HepG2 (cell line): ENCODE measurements around the gene WNT1. TPM values are rescaled to one million over a fixed set of nuclear protein-coding genes. Genes with fewer than 3 reads are reported as not detected.

Experiments used
- ATAC-seq: fragments of 200-7000 bp; cut with Tn5 transposase; 3 replicates; pipeline ENCODE4 v1.9.1; 2020; ENCODE audit warnings: mild to moderate bottlenecking, moderate library complexity
- BruUV-seq: library from RNA; stranded (reverse); fragments of 400-500 nt; replicated peaks from 2 replicates; lab custom pipeline; 2021; lab: Mats Ljungman, UMichigan
- CTCF ChIA-PET: fragments of 300-600 bp; formaldehyde crosslinking; extraction: SDS; loops from one replicate; lab custom pipeline; 2021; ENCODE audit warnings: low total read pairs, inconsistent platforms, low intra/inter-chr PET ratio; lab: Yijun Ruan, JAX
- POLR2A ChIA-PET: fragments of 350-600 bp; sonication (Branson Sonifier 250); formaldehyde crosslinking; loops from one replicate; lab custom pipeline; 2020; ENCODE audit warnings: antibody characterized with exemption, inconsistent platforms; lab: Yijun Ruan, JAX
- DNase-seq: peaks from one replicate; pipeline ENCODE4 v3.0.0-alpha.2; 2015; ENCODE audit warnings: low spot score
- FAIRE-seq: peaks from 3 replicates; lab custom pipeline; 2011; peaks lifted over from hg19 to GRCh38; lab: Jason Lieb, UNC
- H2AFZ ChIP-seq: one replicate; pipeline ENCODE4 v1.6.1; 2011; ENCODE audit warnings: low read length, inconsistent platforms
- H3K27ac ChIP-seq: fragments of 300-600 bp; 3 replicates; pipeline ENCODE4 v1.8.0; 2011; ENCODE audit warnings: mixed run types, mild to moderate bottlenecking, mixed read lengths, low read length, inconsistent platforms; ENCODE audit not compliant: insufficient read depth; ENCODE audit errors: extremely low read length
- H3K27me3 ChIP-seq, 2 experiments: fragments of 200-600 bp in 1 of 2; 2 replicates in 1 of 2; 3 replicates in 1 of 2; pipeline versions ENCODE4 v1.6.0 to v1.8.0; 2011; ENCODE audit warnings: low read length in 2 of 2, mild to moderate bottlenecking in 2 of 2, moderate library complexity in 2 of 2, inconsistent platforms in 1 of 2; ENCODE audit not compliant: insufficient read depth in 2 of 2, control insufficient read depth in 1 of 2
- H3K36me3 ChIP-seq, 2 experiments: fragments of 200-600 bp in 1 of 2; replicated peaks in 1 of 2; 2 replicates in 1 of 2; 3 replicates in 1 of 2; pipeline versions ENCODE4 v1.5.1 to v1.8.0; 2011; ENCODE audit warnings: low read length in 2 of 2, inconsistent platforms in 1 of 2; ENCODE audit not compliant: insufficient read depth in 2 of 2, control insufficient read depth in 1 of 2
- H3K4me1 ChIP-seq: 2 replicates; pipeline ENCODE4 v1.5.1; 2012; ENCODE audit warnings: low read length, inconsistent platforms; ENCODE audit not compliant: insufficient read depth
- H3K4me2 ChIP-seq: 2 replicates; pipeline ENCODE4 v1.6.0; 2011; ENCODE audit warnings: low read depth, low read length, inconsistent platforms
- H3K4me3 ChIP-seq, 3 experiments: fragments of 200-600 bp in 1 of 3; sonication (generic), shearing (Covaris generic) in 1 of 3; replicated peaks in 1 of 3; 2 replicates each; pipeline ENCODE4 v1.5.1; 2011 to 2016; ENCODE audit warnings: low read length in 3 of 3, inconsistent platforms in 2 of 3, low read depth in 2 of 3, mild to moderate bottlenecking in 2 of 3, control low read depth in 1 of 3, mixed read lengths in 1 of 3; ENCODE audit not compliant: insufficient read depth in 1 of 3
- H3K79me2 ChIP-seq: one replicate; pipeline ENCODE4 v1.6.1; 2011; ENCODE audit warnings: low read length, inconsistent platforms; ENCODE audit not compliant: insufficient read depth
- H3K9ac ChIP-seq: 2 replicates; pipeline ENCODE4 v1.6.0; 2011; ENCODE audit warnings: mild to moderate bottlenecking, low read depth, low read length, inconsistent platforms; ENCODE audit not compliant: insufficient read depth
- H3K9me3 ChIP-seq: 2 replicates; pipeline ENCODE4 v1.5.1; 2012; ENCODE audit warnings: mild to moderate bottlenecking, low read length
- H4K20me1 ChIP-seq: 2 replicates; pipeline ENCODE4 v1.6.0; 2011; ENCODE audit warnings: inconsistent platforms, mild to moderate bottlenecking, low read length, moderate library complexity; ENCODE audit not compliant: insufficient read depth
- FOXP1 ChIP-seq, 2 experiments: fragments of 450-650 bp in 1 of 2; IDR thresholded peaks; 2 replicates each; pipeline ENCODE4 v1.6.1; 2017 to 2018; ENCODE audit warnings: antibody characterized with exemption in 1 of 2
- KLF12 ChIP-seq: sonication (generic); formaldehyde crosslinking; IDR thresholded peaks from 2 replicates; pipeline ENCODE4 v1.4.0; 2020; ENCODE audit warnings: missing genetic modification reagents, borderline replicate concordance
- KLF15 ChIP-seq: sonication (generic); formaldehyde crosslinking; IDR thresholded peaks from 2 replicates; pipeline ENCODE4 v1.8.1; 2023; ENCODE audit warnings: borderline replicate concordance, mild to moderate bottlenecking, inconsistent platforms, missing genetic modification reagents, mixed read lengths
- SIN3A ChIP-seq: IDR thresholded peaks from 2 replicates; pipeline ENCODE4 v1.6.1; 2011; ENCODE audit warnings: low read depth, mild to moderate bottlenecking, control low read depth, low read length, borderline replicate concordance
- SOX6 ChIP-seq, 2 experiments: fragments of 450-650 bp in 1 of 2; sonication (generic) in 1 of 2; formaldehyde crosslinking in 1 of 2; IDR thresholded peaks; 2 replicates each; pipeline versions ENCODE4 v1.4.0 to v1.6.1; 2017 to 2020; ENCODE audit warnings: antibody characterized with exemption in 1 of 2, mild to moderate bottlenecking in 1 of 2, missing genetic modification reagents in 1 of 2
- ZNF121 ChIP-seq: sonication (generic); formaldehyde crosslinking; IDR thresholded peaks from 2 replicates; pipeline ENCODE4 v1.5.0; 2020; ENCODE audit warnings: mild to moderate bottlenecking, missing genetic modification reagents
- ZNF333 ChIP-seq: sonication (generic); formaldehyde crosslinking; IDR thresholded peaks from 2 replicates; pipeline ENCODE4 v1.4.0; 2020; ENCODE audit warnings: mild to moderate bottlenecking, missing genetic modification reagents, borderline replicate concordance
- ZNF44 ChIP-seq: sonication (generic); formaldehyde crosslinking; IDR thresholded peaks from 2 replicates; pipeline ENCODE4 v1.5.1; 2020; ENCODE audit warnings: mild to moderate bottlenecking, missing genetic modification reagents
- ZNF788 ChIP-seq: sonication (generic); formaldehyde crosslinking; IDR thresholded peaks from 2 replicates; pipeline ENCODE4 v1.5.0; 2020; ENCODE audit warnings: mild to moderate bottlenecking, missing genetic modification reagents, borderline replicate concordance
- whole genome bisulfite sequencing: methylation state at CpG from one replicate; pipeline ENCODE4 v1.1.6; 2017; ENCODE audit warnings: low lambda C conversion rate; 5-methylcytosine and 5-hydroxymethylcytosine counted together
- in situ Hi-C: cut with HindIII; loops from 2 replicates; pipeline ENCODE4 v1.10.0; 2017; ENCODE audit warnings: low pct_unique_long_range_greater_than_20kb; ENCODE audit not compliant: extremely low pct_ligation_motif_present
- intact Hi-C: fragments of 100-400 bp; cut with micrococcal nuclease; formaldehyde crosslinking; loops from one replicate; pipeline ENCODE4 v1.10.0; 2022; ENCODE audit not compliant: unreplicated experiment
- polyA plus RNA-seq, 8 experiments: library from polyadenylated mRNA; depleted of rRNA in 3 of 8; stranded (reverse) in 7 of 8; unstranded in 1 of 8; fragments of >200 nt; fragmentation: Illumina TruSeq in 4 of 8; extraction: Trizol in 4 of 8; gene quantifications; 2 replicates each; pipeline versions ENCODE4 v1.2.1 to v1.2.3, GENCODE V29; 2011 to 2016; ENCODE audit warnings: low read depth in 4 of 8, missing spikeins in 1 of 8, mixed read lengths in 1 of 8; ENCODE audit not compliant: insufficient read depth in 1 of 8
- total RNA-seq, 5 experiments: library from RNA; depleted of rRNA; stranded (reverse); fragments of >200 nt; fragmentation: Illumina TruSeq; extraction: Trizol; gene quantifications; 2 replicates each; pipeline ENCODE4 v1.2.3, GENCODE V29; 2016; ENCODE audit warnings: low read depth in 1 of 5
- TF ChIP-seq, protein P1 (sequence below), 2 experiments: sonication (generic) in 1 of 2; formaldehyde crosslinking in 1 of 2; IDR thresholded peaks; 2 replicates each; pipeline versions ENCODE4 v1.4.0 to v1.6.1; 2018 to 2020; ENCODE audit warnings: missing genetic modification reagents in 2 of 2, borderline replicate concordance in 1 of 2, low read depth in 1 of 2, mild to moderate bottlenecking in 1 of 2, missing biosample characterization in 1 of 2
- TF ChIP-seq, protein P2 (sequence below): sonication (generic); formaldehyde crosslinking; IDR thresholded peaks from 2 replicates; pipeline ENCODE4 v1.4.0; 2020; ENCODE audit warnings: missing genetic modification reagents, mild to moderate bottlenecking, borderline replicate concordance
- TF ChIP-seq, protein P3 (sequence below): sonication (generic); formaldehyde crosslinking; IDR thresholded peaks from 2 replicates; pipeline ENCODE4 v1.9.0; 2022; ENCODE audit warnings: missing genetic modification reagents, mild to moderate bottlenecking, borderline replicate concordance
- TF ChIP-seq, protein P4 (sequence below): sonication (generic); formaldehyde crosslinking; conservative IDR thresholded peaks from 2 replicates; pipeline ENCODE4 v1.8.0; 2022; ENCODE audit warnings: low read depth, missing genetic modification reagents

The WNT1 gene
- total and polyA plus RNA-seq, 2 of the 13 experiments (the other 11 are each of a cell fraction or from before 2014, with no cell fraction given): not detected

DNA sequence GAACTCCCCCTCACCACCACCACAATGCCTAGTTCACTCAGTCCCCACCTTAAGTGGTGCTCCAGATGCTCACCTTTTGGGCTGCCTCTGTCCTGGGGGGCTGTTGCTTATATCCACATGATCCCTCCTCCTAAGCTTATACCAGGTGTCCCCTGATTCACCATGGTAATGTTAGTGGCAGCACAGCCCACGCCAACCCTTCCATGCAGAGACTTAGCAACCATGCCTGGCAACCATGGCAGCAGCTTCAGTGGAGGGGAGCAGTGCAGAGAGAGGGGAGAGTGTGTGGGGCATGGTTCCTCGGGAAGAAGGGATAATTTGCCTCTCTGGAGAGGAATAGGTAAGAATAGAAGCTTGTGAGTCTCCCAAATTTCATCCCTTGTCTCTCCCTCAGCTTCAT lies 22.2 kb downstream of the WNT1 start (continued):
- TF ChIP-seq, protein P1, sequence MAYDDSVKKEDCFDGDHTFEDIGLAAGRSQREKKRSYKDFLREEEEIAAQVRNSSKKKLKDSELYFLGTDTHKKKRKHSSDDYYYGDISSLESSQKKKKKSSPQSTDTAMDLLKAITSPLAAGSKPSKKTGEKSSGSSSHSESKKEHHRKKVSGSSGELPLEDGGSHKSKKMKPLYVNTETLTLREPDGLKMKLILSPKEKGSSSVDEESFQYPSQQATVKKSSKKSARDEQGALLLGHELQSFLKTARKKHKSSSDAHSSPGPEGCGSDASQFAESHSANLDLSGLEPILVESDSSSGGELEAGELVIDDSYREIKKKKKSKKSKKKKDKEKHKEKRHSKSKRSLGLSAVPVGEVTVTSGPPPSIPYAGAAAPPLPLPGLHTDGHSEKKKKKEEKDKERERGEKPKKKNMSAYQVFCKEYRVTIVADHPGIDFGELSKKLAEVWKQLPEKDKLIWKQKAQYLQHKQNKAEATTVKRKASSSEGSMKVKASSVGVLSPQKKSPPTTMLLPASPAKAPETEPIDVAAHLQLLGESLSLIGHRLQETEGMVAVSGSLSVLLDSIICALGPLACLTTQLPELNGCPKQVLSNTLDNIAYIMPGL (CRISPR knock-in tag; IDR thresholded peaks at IDR 0.05; ENCODE audit: borderline replicate concordance in 1 of 2, low read depth in 1 of 2): no peak

DNA sequence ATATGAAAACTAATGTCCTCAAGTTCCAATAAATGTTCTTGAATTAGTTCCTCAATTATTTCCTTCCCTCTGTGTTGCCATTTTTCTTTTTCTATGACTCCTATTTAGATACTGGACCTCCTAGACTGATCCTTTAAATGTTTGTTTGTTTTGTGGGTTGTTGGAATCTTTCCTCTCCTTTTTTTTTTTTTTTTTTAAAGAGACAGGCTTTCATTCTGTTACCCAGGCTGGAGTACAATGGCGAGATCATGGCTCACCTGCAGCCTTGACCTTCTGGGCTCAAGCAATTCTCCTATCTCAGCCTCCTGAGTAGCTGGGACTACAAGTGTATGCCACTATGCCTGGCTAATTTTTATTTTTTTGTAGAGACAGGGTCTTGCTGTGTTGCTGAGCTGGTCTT lies 30.8 kb downstream of the WNT1 start:
- Histone ChIP-seq H3K4me2 (0 out of 2 replicates have a peak overlapping the region, but pooled peaks have one; percentile 1), H3K4me1 (peaks cover 21% of the 10 kb centered on the region), H3K27ac (no peak overlapping the region), H4K20me1 (no peaks in the 10 kb centered on the region), H3K9me3 (no peaks in the 10 kb centered on the region), H2AFZ (no peak overlapping the region), H3K27me3 (no peaks in the 10 kb centered on the region), H3K79me2 (peaks cover 3% of the 10 kb centered on the region), H3K4me3 (no peak overlapping the region), H3K9ac (no peak overlapping the region), H3K36me3 (peaks cover 0 to 22% of the 10 kb centered on the region in 2 experiments; a peak in 4 of 5 replicates)
- ATAC-seq: no peak
- WGBS: 19% methylated on average over 1 of the region's 1 CpG
- no peak for DNase-seq
- ChIA-PET POLR2A (interaction anchor here (0.8 to 2.6 kb wide), 2 partner anchors 10 to 50 kb away, joined by 3 to 13 read pairs; partner anchors contain the start of gene DDN), CTCF (interaction anchor here (0.6 to 1.3 kb wide), 2 partner anchors 11 to 20 kb away, joined by 3 read pairs; no protein-coding TSS in a partner anchor)
- BruUV-seq: no TSS peak
- intact Hi-C loops: no loop called here
- in situ Hi-C loops: no loop called here
- FAIRE-seq: no peak
- TF ChIP-seq ZNF44 (CRISPR knock-in tag) (no peak), FOXP1 (IDR thresholded peaks at IDR 0.05) (no peak), FOXP1 (CRISPR knock-in tag; IDR thresholded peaks at IDR 0.05) (peak; percentile 30; the same call in 1 of the 2 replicates), KLF12 (CRISPR knock-in tag) (no peak), ZNF788 (CRISPR knock-in tag) (no peak), SOX6 (IDR thresholded peaks at IDR 0.05) (no peak), SOX6 (CRISPR knock-in tag; IDR thresholded peaks at IDR 0.05) (0 out of 2 replicates have a peak, but pooled peaks have one; percentile 11), SIN3A (no peak), ZNF333 (CRISPR knock-in tag) (no peak), KLF15 (CRISPR knock-in tag) (no peak), ZNF121 (CRISPR knock-in tag) (no peak)
- TF ChIP-seq, protein P2, sequence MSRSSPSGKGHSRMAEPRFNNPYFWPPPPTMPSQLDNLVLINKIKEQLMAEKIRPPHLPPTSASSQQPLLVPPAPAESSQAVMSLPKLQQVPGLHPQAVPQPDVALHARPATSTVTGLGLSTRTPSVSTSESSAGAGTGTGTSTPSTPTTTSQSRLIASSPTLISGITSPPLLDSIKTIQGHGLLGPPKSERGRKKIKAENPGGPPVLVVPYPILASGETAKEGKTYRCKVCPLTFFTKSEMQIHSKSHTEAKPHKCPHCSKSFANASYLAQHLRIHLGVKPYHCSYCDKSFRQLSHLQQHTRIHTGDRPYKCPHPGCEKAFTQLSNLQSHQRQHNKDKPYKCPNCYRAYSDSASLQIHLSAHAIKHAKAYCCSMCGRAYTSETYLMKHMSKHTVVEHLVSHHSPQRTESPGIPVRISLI (CRISPR knock-in tag): peak; percentile 79; the same call in 1 of the 2 replicates
- TF ChIP-seq, protein P3, sequence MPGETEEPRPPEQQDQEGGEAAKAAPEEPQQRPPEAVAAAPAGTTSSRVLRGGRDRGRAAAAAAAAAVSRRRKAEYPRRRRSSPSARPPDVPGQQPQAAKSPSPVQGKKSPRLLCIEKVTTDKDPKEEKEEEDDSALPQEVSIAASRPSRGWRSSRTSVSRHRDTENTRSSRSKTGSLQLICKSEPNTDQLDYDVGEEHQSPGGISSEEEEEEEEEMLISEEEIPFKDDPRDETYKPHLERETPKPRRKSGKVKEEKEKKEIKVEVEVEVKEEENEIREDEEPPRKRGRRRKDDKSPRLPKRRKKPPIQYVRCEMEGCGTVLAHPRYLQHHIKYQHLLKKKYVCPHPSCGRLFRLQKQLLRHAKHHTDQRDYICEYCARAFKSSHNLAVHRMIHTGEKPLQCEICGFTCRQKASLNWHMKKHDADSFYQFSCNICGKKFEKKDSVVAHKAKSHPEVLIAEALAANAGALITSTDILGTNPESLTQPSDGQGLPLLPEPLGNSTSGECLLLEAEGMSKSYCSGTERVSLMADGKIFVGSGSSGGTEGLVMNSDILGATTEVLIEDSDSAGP (CRISPR knock-in tag): peak; percentile 89
- TF ChIP-seq, protein P4, sequence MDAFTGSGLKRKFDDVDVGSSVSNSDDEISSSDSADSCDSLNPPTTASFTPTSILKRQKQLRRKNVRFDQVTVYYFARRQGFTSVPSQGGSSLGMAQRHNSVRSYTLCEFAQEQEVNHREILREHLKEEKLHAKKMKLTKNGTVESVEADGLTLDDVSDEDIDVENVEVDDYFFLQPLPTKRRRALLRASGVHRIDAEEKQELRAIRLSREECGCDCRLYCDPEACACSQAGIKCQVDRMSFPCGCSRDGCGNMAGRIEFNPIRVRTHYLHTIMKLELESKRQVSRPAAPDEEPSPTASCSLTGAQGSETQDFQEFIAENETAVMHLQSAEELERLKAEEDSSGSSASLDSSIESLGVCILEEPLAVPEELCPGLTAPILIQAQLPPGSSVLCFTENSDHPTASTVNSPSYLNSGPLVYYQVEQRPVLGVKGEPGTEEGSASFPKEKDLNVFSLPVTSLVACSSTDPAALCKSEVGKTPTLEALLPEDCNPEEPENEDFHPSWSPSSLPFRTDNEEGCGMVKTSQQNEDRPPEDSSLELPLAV: no peak
